SK-N-SH (cell line): ENCODE data around the gene SPRED1. TPM values are rescaled to one million over a fixed set of nuclear protein-coding genes. Genes with fewer than 3 reads are reported as not detected.

Experiments
- CTCF ChIA-PET: fragments of 300-600, 350-600 bp; formaldehyde crosslinking; extraction: SDS; loops from one replicate; lab custom pipeline; 2021; lab: Yijun Ruan, JAX
- POLR2A ChIA-PET: fragments of 350-600 bp; sonication (Branson Sonifier 250); formaldehyde crosslinking; extraction: SDS; loops from one replicate; lab custom pipeline; 2020; ENCODE audit warnings: antibody characterized with exemption, inconsistent platforms; lab: Yijun Ruan, JAX
- DNase-seq: peaks from one replicate; pipeline ENCODE4 v3.0.0; 2012
- H2AFZ ChIP-seq: fragments of 200-600 bp; sonication (generic); 2 replicates; pipeline ENCODE4 v1.8.1; 2016; ENCODE audit warnings: antibody characterized with exemption, mild to moderate bottlenecking, low read depth
- H3F3A ChIP-seq: fragments of 200-600 bp; sonication (generic); replicated peaks from 2 replicates; pipeline ENCODE3; 2016; ENCODE audit warnings: antibody characterized with exemption, mild to moderate bottlenecking; ENCODE audit not compliant: insufficient read depth
- H3K27ac ChIP-seq, 2 experiments: fragments of 200-500 bp in 1 of 2; fragments of 200-600 bp in 1 of 2; sonication (Bioruptor generic) in 1 of 2; sonication (generic), shearing (Covaris generic) in 1 of 2; 2 replicates each; pipeline versions ENCODE4 v1.5.1 to v1.6.1; 2014 to 2016; ENCODE audit warnings: low read depth in 2 of 2, inconsistent platforms in 1 of 2, low read length in 1 of 2, mild to moderate bottlenecking in 1 of 2, mixed read lengths in 1 of 2
- H3K27me3 ChIP-seq: fragments of 200-600 bp; sonication (generic), shearing (Covaris generic); 2 replicates; pipeline ENCODE4 v1.6.1; 2016; ENCODE audit warnings: mixed run types; ENCODE audit not compliant: insufficient read depth
- H3K36me3 ChIP-seq, 2 experiments: fragments of 200-500 bp in 1 of 2; fragments of 200-600 bp in 1 of 2; sonication (Bioruptor generic) in 1 of 2; sonication (generic) in 1 of 2; replicated peaks in 1 of 2; 2 replicates each; pipeline versions ENCODE3 to v1.5.1; 2014 to 2016; ENCODE audit warnings: low read length in 1 of 2, mild to moderate bottlenecking in 1 of 2; ENCODE audit not compliant: insufficient read depth in 2 of 2, control insufficient read depth in 1 of 2
- H3K4me1 ChIP-seq, 2 experiments: fragments of 200-500 bp in 1 of 2; fragments of 200-600 bp in 1 of 2; sonication (Bioruptor generic) in 1 of 2; sonication (generic), shearing (Covaris generic) in 1 of 2; 2 replicates each; pipeline versions ENCODE4 v1.5.1 to v1.6.1; 2014 to 2016; ENCODE audit warnings: low read depth in 1 of 2, low read length in 1 of 2, mixed run types in 1 of 2; ENCODE audit not compliant: insufficient read depth in 2 of 2, control insufficient read depth in 1 of 2
- H3K4me2 ChIP-seq: fragments of 200-600 bp; sonication (generic), shearing (Covaris generic); 2 replicates; pipeline ENCODE4 v1.6.1; 2017; ENCODE audit warnings: mixed run types
- H3K4me3 ChIP-seq, 2 experiments: fragments of 200-500 bp in 1 of 2; fragments of 200-600 bp in 1 of 2; sonication (Bioruptor generic) in 1 of 2; sonication (generic), shearing (Covaris generic) in 1 of 2; 2 replicates each; pipeline versions ENCODE4 v1.5.1 to v1.8.1; 2014 to 2016; ENCODE audit warnings: low read depth in 2 of 2, inconsistent platforms in 1 of 2, low read length in 1 of 2, mild to moderate bottlenecking in 1 of 2, mixed read lengths in 1 of 2, moderate library complexity in 1 of 2
- H3K79me2 ChIP-seq: fragments of 200-600 bp; sonication (generic); 2 replicates; pipeline ENCODE4 v1.8.1; 2017; ENCODE audit warnings: mild to moderate bottlenecking; ENCODE audit not compliant: insufficient read depth
- H3K9ac ChIP-seq: fragments of 200-600 bp; sonication (generic); 2 replicates; pipeline ENCODE4 v1.6.1; 2017; ENCODE audit warnings: mixed run types
- H3K9me2 ChIP-seq: fragments of 200-600 bp; sonication (generic); 2 replicates; pipeline ENCODE4 v1.6.1; 2017; ENCODE audit warnings: mixed run types
- H3K9me3 ChIP-seq: fragments of 200-600 bp; sonication (generic); 2 replicates; pipeline ENCODE4 v1.6.1; 2017; ENCODE audit warnings: mixed run types, mild to moderate bottlenecking, moderate library complexity
- H4K20me1 ChIP-seq: fragments of 200-600 bp; sonication (generic); 2 replicates; pipeline ENCODE4 v1.6.1; 2017; ENCODE audit warnings: mild to moderate bottlenecking, mixed run types; ENCODE audit not compliant: insufficient read depth
- ELF1 ChIP-seq: IDR thresholded peaks from 2 replicates; pipeline ENCODE4 v1.4.0; 2012
- JUND ChIP-seq: IDR thresholded peaks from 2 replicates; pipeline ENCODE4 v1.4.0; 2012
- NRF1 ChIP-seq: IDR thresholded peaks from 2 replicates; pipeline ENCODE4 v1.6.1; 2012; ENCODE audit warnings: low read depth, mild to moderate bottlenecking, low read length
- POLR2AphosphoS5 ChIP-seq: IDR thresholded peaks from 2 replicates; pipeline ENCODE4 v1.6.1; 2012; ENCODE audit warnings: low read depth, low read length
- RAD21 ChIP-seq: IDR thresholded peaks from 2 replicates; pipeline ENCODE4 v1.6.1; 2012; ENCODE audit warnings: mild to moderate bottlenecking, low read length
- RCOR1 ChIP-seq: fragments of 150-350 bp; IDR thresholded peaks from 2 replicates; pipeline ENCODE4 v1.6.1; 2017; ENCODE audit warnings: antibody characterized with exemption, low read length
- RXRA ChIP-seq: IDR thresholded peaks from 2 replicates; pipeline ENCODE4 v1.4.0; 2012; ENCODE audit warnings: low read depth, mild to moderate bottlenecking, borderline replicate concordance
- SMC3 ChIP-seq: IDR thresholded peaks from 2 replicates; pipeline ENCODE4 v1.6.1; 2012; ENCODE audit warnings: low read depth, low read length, improper control_type of control experiment
- YY1 ChIP-seq: IDR thresholded peaks from 2 replicates; pipeline ENCODE4 v1.4.0; 2012; ENCODE audit warnings: low read depth, mild to moderate bottlenecking
- WGBS: methylation state at CpG from one replicate; pipeline ENCODE4 v1.1.6; 2017; ENCODE audit warnings: low lambda C conversion rate; 5-methylcytosine and 5-hydroxymethylcytosine counted together
- polyA plus RNA-seq, 3 experiments: library from polyadenylated mRNA; depleted of rRNA; stranded (reverse); fragments of >200 nt; gene quantifications; 2 replicates each; pipeline ENCODE4 v1.2.3, GENCODE V29; 2012
- TF ChIP-seq, protein P1 (sequence below): IDR thresholded peaks from 2 replicates; pipeline ENCODE4 v1.6.1; 2012; ENCODE audit warnings: mild to moderate bottlenecking, low read depth, low read length, moderate library complexity
- TF ChIP-seq, protein P2 (sequence below): IDR thresholded peaks from 2 replicates; pipeline ENCODE4; 2012
- TF ChIP-seq, protein P3 (sequence below): fragments of 150-350 bp; IDR thresholded peaks from 2 replicates; pipeline ENCODE4 v1.6.1; 2016; ENCODE audit warnings: mild to moderate bottlenecking, low read depth, low read length
- TF ChIP-seq, protein P4 (sequence below): fragments of 200-600 bp; sonication (generic); IDR thresholded peaks from 2 replicates; pipeline ENCODE4 v1.6.1; 2017; ENCODE audit warnings: antibody characterized with exemption, mild to moderate bottlenecking, moderate library complexity
- TF ChIP-seq, protein P5 (sequence below): IDR thresholded peaks from 2 replicates; pipeline ENCODE4 v1.4.0; 2012; ENCODE audit warnings: low read depth, borderline replicate concordance

SPRED1 gene
- polyA plus RNA-seq, 1 of the 3 experiments (the other 2 are of a cell fraction): 4.4 TPM

DNA sequence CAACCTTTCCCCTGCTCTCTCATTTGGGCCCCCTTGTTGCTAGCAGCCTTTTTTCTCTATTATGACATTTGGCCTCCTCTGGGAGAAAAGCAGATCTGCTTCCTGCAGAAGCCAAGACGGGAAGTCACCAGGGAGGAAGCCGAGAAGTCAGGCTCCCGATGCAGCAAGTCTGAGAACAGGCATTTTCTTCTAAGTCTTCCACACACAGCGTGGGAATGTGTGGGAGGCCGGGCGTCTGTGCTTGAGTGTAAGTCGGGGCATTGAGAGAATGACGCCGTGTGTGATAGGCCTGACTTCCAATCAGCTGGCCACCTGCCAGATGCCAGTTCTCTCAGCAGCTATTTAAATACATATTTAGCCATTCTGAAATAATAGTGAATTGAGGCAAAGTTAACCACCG is 125.5 kb downstream of the SPRED1 start (continued):
- TF ChIP-seq, protein P1, sequence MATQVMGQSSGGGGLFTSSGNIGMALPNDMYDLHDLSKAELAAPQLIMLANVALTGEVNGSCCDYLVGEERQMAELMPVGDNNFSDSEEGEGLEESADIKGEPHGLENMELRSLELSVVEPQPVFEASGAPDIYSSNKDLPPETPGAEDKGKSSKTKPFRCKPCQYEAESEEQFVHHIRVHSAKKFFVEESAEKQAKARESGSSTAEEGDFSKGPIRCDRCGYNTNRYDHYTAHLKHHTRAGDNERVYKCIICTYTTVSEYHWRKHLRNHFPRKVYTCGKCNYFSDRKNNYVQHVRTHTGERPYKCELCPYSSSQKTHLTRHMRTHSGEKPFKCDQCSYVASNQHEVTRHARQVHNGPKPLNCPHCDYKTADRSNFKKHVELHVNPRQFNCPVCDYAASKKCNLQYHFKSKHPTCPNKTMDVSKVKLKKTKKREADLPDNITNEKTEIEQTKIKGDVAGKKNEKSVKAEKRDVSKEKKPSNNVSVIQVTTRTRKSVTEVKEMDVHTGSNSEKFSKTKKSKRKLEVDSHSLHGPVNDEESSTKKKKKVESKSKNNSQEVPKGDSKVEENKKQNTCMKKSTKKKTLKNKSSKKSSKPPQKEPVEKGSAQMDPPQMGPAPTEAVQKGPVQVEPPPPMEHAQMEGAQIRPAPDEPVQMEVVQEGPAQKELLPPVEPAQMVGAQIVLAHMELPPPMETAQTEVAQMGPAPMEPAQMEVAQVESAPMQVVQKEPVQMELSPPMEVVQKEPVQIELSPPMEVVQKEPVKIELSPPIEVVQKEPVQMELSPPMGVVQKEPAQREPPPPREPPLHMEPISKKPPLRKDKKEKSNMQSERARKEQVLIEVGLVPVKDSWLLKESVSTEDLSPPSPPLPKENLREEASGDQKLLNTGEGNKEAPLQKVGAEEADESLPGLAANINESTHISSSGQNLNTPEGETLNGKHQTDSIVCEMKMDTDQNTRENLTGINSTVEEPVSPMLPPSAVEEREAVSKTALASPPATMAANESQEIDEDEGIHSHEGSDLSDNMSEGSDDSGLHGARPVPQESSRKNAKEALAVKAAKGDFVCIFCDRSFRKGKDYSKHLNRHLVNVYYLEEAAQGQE: no peak
- TF ChIP-seq, protein P2, sequence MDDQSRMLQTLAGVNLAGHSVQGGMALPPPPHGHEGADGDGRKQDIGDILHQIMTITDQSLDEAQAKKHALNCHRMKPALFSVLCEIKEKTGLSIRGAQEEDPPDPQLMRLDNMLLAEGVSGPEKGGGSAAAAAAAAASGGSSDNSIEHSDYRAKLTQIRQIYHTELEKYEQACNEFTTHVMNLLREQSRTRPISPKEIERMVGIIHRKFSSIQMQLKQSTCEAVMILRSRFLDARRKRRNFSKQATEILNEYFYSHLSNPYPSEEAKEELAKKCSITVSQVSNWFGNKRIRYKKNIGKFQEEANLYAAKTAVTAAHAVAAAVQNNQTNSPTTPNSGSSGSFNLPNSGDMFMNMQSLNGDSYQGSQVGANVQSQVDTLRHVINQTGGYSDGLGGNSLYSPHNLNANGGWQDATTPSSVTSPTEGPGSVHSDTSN: no peak
- no peak for TF ChIP-seq JUND
- TF ChIP-seq RCOR1: no peak
- TF ChIP-seq, protein P3, sequence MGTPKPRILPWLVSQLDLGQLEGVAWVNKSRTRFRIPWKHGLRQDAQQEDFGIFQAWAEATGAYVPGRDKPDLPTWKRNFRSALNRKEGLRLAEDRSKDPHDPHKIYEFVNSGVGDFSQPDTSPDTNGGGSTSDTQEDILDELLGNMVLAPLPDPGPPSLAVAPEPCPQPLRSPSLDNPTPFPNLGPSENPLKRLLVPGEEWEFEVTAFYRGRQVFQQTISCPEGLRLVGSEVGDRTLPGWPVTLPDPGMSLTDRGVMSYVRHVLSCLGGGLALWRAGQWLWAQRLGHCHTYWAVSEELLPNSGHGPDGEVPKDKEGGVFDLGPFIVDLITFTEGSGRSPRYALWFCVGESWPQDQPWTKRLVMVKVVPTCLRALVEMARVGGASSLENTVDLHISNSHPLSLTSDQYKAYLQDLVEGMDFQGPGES: no peak
- no peak for TF ChIP-seq ELF1
- TF ChIP-seq POLR2AphosphoS5: no peak

DNA sequence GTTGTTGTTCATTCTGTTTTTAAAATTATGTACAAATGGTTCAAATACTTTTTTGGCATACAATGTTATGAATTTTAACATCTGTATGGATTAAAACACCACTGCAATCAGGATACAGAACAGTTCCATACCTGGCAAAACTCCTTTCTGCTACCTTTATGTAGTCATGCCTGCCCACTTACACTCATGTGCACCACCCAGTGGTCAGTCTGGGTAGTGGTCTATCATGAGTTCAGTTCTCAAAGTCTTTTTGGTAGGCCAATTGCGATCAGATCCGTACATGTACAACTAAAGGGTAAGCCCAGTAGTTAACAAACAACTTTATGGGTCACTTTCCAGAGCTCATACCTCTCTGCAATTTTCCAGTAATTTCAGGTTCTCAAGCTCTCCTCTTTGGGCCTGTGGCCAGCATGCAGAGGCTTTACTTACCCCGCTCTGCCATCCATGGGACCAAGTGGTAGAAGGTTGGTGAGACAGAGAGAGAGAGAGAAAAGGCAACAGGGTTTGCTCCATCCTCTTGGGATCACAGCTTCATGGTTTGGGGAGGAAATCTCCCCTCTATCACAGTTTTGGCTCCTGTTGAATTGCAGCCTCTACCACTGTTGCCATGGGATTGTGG is 137.4 kb downstream of the SPRED1 start:
- H3K4me2 ChIP-seq: no peak overlapping the region
- POLR2A ChIA-PET: no interaction called here
- DNase-seq: peak; percentile 51
- H3K4me3 ChIP-seq: no peak overlapping the region; a peak in 1 of 4 replicates
- no peaks in the 10 kb centered on the region for H3K9me2 ChIP-seq
- H3K9ac ChIP-seq: no peak overlapping the region
- H3K79me2 ChIP-seq: no peaks in the 10 kb centered on the region
- TF ChIP-seq, protein P4, sequence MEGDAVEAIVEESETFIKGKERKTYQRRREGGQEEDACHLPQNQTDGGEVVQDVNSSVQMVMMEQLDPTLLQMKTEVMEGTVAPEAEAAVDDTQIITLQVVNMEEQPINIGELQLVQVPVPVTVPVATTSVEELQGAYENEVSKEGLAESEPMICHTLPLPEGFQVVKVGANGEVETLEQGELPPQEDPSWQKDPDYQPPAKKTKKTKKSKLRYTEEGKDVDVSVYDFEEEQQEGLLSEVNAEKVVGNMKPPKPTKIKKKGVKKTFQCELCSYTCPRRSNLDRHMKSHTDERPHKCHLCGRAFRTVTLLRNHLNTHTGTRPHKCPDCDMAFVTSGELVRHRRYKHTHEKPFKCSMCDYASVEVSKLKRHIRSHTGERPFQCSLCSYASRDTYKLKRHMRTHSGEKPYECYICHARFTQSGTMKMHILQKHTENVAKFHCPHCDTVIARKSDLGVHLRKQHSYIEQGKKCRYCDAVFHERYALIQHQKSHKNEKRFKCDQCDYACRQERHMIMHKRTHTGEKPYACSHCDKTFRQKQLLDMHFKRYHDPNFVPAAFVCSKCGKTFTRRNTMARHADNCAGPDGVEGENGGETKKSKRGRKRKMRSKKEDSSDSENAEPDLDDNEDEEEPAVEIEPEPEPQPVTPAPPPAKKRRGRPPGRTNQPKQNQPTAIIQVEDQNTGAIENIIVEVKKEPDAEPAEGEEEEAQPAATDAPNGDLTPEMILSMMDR: peak; percentile 80
- TF ChIP-seq, protein P3: no peak
- TF ChIP-seq RAD21 (peak; percentile 75), ELF1 (no peak), NRF1 (0 out of 2 replicates have a peak, but pooled peaks have one; percentile 5), SMC3 (peak; percentile 81), YY1 (no peak), RXRA (no peak), POLR2AphosphoS5 (no peak)
- TF ChIP-seq, protein P1: no peak
- TF ChIP-seq, protein P5, sequence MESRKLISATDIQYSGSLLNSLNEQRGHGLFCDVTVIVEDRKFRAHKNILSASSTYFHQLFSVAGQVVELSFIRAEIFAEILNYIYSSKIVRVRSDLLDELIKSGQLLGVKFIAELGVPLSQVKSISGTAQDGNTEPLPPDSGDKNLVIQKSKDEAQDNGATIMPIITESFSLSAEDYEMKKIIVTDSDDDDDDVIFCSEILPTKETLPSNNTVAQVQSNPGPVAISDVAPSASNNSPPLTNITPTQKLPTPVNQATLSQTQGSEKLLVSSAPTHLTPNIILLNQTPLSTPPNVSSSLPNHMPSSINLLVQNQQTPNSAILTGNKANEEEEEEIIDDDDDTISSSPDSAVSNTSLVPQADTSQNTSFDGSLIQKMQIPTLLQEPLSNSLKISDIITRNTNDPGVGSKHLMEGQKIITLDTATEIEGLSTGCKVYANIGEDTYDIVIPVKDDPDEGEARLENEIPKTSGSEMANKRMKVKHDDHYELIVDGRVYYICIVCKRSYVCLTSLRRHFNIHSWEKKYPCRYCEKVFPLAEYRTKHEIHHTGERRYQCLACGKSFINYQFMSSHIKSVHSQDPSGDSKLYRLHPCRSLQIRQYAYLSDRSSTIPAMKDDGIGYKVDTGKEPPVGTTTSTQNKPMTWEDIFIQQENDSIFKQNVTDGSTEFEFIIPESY: no peak
- H3K27ac ChIP-seq: no peak overlapping the region
- WGBS: 71% methylated on average over 3 of the region's 3 CpGs
- H2AFZ ChIP-seq: no peak overlapping the region
- no peaks in the 10 kb centered on the region for H3K27me3 ChIP-seq
- CTCF ChIA-PET: interaction anchor here (0.6 to 5.8 kb wide), 25 partner anchors 9 to 458 kb away, joined by 3 to 71 read pairs (median 3); partner anchors contain the start of gene SPRED1
- H3K9me3 ChIP-seq: no peaks in the 10 kb centered on the region
- no peaks in the 10 kb centered on the region for H3K36me3 ChIP-seq
- no peaks in the 10 kb centered on the region for H4K20me1 ChIP-seq
- no peaks in the 10 kb centered on the region for H3K4me1 ChIP-seq
- no peaks in the 10 kb centered on the region for H3F3A ChIP-seq
